SK-N-SH treated with all-trans-retinoic acid at 6 μM for 48 hours (cell line): Measurements from ENCODE around the gene CORO1C.

ENCODE experiments used
- ATAC-seq: fragments of 200-7000 bp; cut with Tn5 transposase; 3 replicates; pipeline ENCODE4 v1.9.1; 2020; ENCODE audit warnings: mild to moderate bottlenecking, moderate library complexity
- ARNTL ChIP-seq: fragments of 450-650 bp; formaldehyde crosslinking; IDR thresholded peaks from 2 replicates; pipeline ENCODE4 v1.5.0; 2020; ENCODE audit warnings: low read depth, mild to moderate bottlenecking, moderate library complexity, borderline replicate concordance
- BACH2 ChIP-seq: fragments of 250-450 bp; sonication (Bioruptor Pico); IDR thresholded peaks from 2 replicates; pipeline ENCODE4 v1.9.0; 2021; ENCODE audit warnings: mild to moderate bottlenecking, borderline replicate concordance
- CSDC2 ChIP-seq: fragments of 250-450 bp; sonication (Bioruptor Pico); IDR thresholded peaks from 2 replicates; pipeline ENCODE4 v1.5.0; 2020; ENCODE audit warnings: mild to moderate bottlenecking, moderate library complexity
- GLIS3 ChIP-seq: fragments of 250-450 bp; sonication (Bioruptor Pico); IDR thresholded peaks from 2 replicates; pipeline ENCODE4 v1.5.0; 2020; ENCODE audit warnings: mild to moderate bottlenecking, moderate library complexity
- ISL1 ChIP-seq: fragments of 250-450 bp; sonication (Bioruptor Pico); IDR thresholded peaks from 2 replicates; pipeline ENCODE4 v2.1.2; 2022; ENCODE audit warnings: mild to moderate bottlenecking, moderate library complexity
- OSR1 ChIP-seq: fragments of 250-450 bp; sonication (Bioruptor Pico); IDR thresholded peaks from 2 replicates; pipeline ENCODE4 v1.8.0; 2022; ENCODE audit warnings: moderate library complexity, mild to moderate bottlenecking, inconsistent platforms
- PPARA ChIP-seq: fragments of 250-450 bp; sonication (Bioruptor Pico); IDR thresholded peaks from 2 replicates; pipeline ENCODE4 v1.5.0; 2020; ENCODE audit warnings: mild to moderate bottlenecking, borderline replicate concordance
- RARB ChIP-seq: fragments of 250-450 bp; sonication (Bioruptor Pico); IDR thresholded peaks from 2 replicates; pipeline ENCODE4 v1.8.0; 2021; ENCODE audit warnings: mild to moderate bottlenecking, moderate library complexity
- SNAI2 ChIP-seq: fragments of 250-450 bp; sonication (Bioruptor Pico); IDR thresholded peaks from 2 replicates; pipeline ENCODE4 v1.5.0; 2020; ENCODE audit warnings: mild to moderate bottlenecking, moderate library complexity
- TCF4 ChIP-seq: fragments of 250-450 bp; sonication (Bioruptor Pico); IDR thresholded peaks from 2 replicates; pipeline ENCODE4 v1.8.0; 2021; ENCODE audit warnings: mild to moderate bottlenecking, moderate library complexity, borderline replicate concordance
- TOX ChIP-seq: fragments of 250-450 bp; sonication (Bioruptor Pico); IDR thresholded peaks from 2 replicates; pipeline ENCODE4 v1.8.0; 2021; ENCODE audit warnings: mild to moderate bottlenecking, moderate library complexity, borderline replicate concordance
- ZC3H10 ChIP-seq: fragments of 250-450 bp; sonication (Bioruptor Pico); IDR thresholded peaks from 2 replicates; pipeline ENCODE4 v1.5.1; 2021; ENCODE audit warnings: mild to moderate bottlenecking, moderate library complexity
- ZFP3 ChIP-seq: fragments of 250-450 bp; sonication (Bioruptor Pico); IDR thresholded peaks from 2 replicates; pipeline ENCODE4 v1.5.0; 2020; ENCODE audit warnings: mild to moderate bottlenecking, moderate library complexity
- ZFP30 ChIP-seq: fragments of 450-650 bp; formaldehyde crosslinking; IDR thresholded peaks from 2 replicates; pipeline ENCODE4 v1.5.0; 2022; ENCODE audit warnings: mild to moderate bottlenecking, moderate library complexity
- ZNF565 ChIP-seq: fragments of 450-650 bp; formaldehyde crosslinking; conservative IDR thresholded peaks from 2 replicates; pipeline ENCODE4 v1.5.0; 2020; ENCODE audit warnings: low read depth, mild to moderate bottlenecking, moderate library complexity
- ZNF70 ChIP-seq: fragments of 450-650 bp; formaldehyde crosslinking; IDR thresholded peaks from 2 replicates; pipeline ENCODE4 v1.5.0; 2020; ENCODE audit warnings: mild to moderate bottlenecking, moderate library complexity
- ZNF8 ChIP-seq: fragments of 450-650 bp; formaldehyde crosslinking; IDR thresholded peaks from 2 replicates; pipeline ENCODE4 v1.5.0; 2020; ENCODE audit warnings: mild to moderate bottlenecking, moderate library complexity
- TF ChIP-seq, protein P1 (sequence below): fragments of 250-450 bp; sonication (Bioruptor Pico); IDR thresholded peaks from 2 replicates; pipeline ENCODE4 v1.5.0; 2020; ENCODE audit warnings: mild to moderate bottlenecking, moderate library complexity
- TF ChIP-seq, protein P2 (sequence below): fragments of 250-450 bp; sonication (Bioruptor Pico); IDR thresholded peaks from 2 replicates; pipeline ENCODE4 v1.8.0; 2021; ENCODE audit warnings: low read depth, mild to moderate bottlenecking, moderate library complexity, borderline replicate concordance
- TF ChIP-seq, protein P3 (sequence below): fragments of 250-450 bp; sonication (Bioruptor Pico); IDR thresholded peaks from 2 replicates; pipeline ENCODE4 v1.5.1; 2021; ENCODE audit warnings: mild to moderate bottlenecking, moderate library complexity
- TF ChIP-seq, protein P4 (sequence below): fragments of 250-450 bp; sonication (Bioruptor Pico); IDR thresholded peaks from 2 replicates; pipeline ENCODE4 v1.8.0; 2020; ENCODE audit warnings: mild to moderate bottlenecking, moderate library complexity, borderline replicate concordance

CORO1C gene

DNA sequence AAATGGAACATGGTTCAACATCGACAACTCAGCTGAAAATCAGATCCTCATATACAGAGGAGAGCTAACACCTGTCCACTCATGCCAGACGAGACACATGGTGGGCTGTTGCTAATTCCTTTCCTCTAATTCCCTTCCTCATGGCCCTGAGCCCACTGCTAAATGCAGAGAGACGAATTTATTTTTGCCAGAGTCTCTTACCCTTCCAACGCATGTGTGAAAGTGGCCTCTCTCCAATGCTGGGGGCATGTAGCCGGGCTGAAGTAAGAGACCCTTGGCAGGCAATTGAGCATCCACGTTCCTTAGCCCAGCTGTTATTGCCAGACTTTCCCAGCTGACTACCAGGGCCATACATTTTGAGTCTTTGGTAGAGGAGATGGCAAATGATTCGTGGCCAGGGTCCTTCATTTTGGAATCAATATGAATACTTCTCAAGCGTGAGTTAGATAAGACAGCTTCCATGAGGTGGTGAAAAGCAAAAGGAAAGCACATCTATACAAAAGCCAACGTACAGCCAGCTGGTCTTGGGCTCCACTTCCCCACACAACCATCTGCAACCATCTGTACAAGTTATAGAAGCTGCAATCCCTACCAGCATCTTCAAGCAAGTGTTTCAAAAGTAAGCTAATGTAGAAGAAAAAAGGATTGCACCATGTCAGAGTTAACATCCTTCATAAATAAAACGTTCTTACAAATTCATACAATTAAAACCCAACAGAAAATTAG, 28.6 kb downstream of the CORO1C start:
- peak; percentile 9; the same call in 2 of the 3 replicates for ATAC-seq
- no peak for TF ChIP-seq ZNF565
- no peak for TF ChIP-seq ZNF70 (CRISPR knock-in tag)
- no peak for TF ChIP-seq ARNTL (CRISPR knock-in tag)
- TF ChIP-seq CSDC2 (CRISPR knock-in tag): no peak
- TF ChIP-seq, protein P1, sequence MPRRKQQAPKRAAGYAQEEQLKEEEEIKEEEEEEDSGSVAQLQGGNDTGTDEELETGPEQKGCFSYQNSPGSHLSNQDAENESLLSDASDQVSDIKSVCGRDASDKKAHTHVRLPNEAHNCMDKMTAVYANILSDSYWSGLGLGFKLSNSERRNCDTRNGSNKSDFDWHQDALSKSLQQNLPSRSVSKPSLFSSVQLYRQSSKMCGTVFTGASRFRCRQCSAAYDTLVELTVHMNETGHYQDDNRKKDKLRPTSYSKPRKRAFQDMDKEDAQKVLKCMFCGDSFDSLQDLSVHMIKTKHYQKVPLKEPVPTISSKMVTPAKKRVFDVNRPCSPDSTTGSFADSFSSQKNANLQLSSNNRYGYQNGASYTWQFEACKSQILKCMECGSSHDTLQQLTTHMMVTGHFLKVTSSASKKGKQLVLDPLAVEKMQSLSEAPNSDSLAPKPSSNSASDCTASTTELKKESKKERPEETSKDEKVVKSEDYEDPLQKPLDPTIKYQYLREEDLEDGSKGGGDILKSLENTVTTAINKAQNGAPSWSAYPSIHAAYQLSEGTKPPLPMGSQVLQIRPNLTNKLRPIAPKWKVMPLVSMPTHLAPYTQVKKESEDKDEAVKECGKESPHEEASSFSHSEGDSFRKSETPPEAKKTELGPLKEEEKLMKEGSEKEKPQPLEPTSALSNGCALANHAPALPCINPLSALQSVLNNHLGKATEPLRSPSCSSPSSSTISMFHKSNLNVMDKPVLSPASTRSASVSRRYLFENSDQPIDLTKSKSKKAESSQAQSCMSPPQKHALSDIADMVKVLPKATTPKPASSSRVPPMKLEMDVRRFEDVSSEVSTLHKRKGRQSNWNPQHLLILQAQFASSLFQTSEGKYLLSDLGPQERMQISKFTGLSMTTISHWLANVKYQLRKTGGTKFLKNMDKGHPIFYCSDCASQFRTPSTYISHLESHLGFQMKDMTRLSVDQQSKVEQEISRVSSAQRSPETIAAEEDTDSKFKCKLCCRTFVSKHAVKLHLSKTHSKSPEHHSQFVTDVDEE (CRISPR knock-in tag): no peak
- TF ChIP-seq ZFP3 (CRISPR knock-in tag): no peak
- TF ChIP-seq BACH2: no peak
- TF ChIP-seq ISL1: no peak
- no peak for TF ChIP-seq OSR1

DNA sequence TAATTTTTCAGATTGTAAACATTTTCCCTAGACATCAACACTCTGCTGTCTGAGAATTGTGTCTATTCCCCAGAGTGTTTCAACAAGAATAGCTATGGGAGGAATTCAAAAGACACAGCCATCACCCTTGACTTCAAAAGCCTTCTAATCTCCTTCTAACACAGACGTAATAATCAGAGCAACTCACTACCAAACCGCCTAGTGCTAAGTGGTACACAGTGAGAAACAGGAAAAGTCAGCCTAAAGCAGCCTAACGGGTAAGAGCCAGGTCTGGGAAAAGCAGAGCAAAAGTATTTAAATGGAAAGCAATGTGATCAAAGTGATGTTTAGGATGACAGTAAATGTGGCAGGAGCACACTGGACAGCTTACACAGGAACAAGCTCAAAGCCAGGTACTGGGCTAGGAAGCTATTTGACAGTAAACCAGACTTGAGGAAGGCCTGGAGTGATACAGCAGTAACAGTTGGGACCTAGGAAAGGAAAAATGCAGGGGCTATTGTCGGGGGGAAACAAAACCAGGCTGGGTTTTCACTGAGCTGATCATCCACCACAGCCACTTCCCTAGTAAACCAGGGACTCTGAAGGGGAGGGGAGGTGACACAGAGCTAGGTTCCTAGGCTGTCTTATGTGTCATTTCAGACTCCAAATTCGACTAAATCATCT, 29.4 kb downstream of the CORO1C start:
- peak; percentile 52 for ATAC-seq
- TF ChIP-seq, protein P2, sequence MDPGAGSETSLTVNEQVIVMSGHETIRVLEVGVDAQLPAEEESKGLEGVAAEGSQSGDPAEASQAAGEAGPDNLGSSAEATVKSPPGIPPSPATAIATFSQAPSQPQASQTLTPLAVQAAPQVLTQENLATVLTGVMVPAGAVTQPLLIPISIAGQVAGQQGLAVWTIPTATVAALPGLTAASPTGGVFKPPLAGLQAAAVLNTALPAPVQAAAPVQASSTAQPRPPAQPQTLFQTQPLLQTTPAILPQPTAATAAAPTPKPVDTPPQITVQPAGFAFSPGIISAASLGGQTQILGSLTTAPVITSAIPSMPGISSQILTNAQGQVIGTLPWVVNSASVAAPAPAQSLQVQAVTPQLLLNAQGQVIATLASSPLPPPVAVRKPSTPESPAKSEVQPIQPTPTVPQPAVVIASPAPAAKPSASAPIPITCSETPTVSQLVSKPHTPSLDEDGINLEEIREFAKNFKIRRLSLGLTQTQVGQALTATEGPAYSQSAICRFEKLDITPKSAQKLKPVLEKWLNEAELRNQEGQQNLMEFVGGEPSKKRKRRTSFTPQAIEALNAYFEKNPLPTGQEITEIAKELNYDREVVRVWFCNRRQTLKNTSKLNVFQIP (CRISPR knock-in tag): no peak
- TF ChIP-seq, protein P3, sequence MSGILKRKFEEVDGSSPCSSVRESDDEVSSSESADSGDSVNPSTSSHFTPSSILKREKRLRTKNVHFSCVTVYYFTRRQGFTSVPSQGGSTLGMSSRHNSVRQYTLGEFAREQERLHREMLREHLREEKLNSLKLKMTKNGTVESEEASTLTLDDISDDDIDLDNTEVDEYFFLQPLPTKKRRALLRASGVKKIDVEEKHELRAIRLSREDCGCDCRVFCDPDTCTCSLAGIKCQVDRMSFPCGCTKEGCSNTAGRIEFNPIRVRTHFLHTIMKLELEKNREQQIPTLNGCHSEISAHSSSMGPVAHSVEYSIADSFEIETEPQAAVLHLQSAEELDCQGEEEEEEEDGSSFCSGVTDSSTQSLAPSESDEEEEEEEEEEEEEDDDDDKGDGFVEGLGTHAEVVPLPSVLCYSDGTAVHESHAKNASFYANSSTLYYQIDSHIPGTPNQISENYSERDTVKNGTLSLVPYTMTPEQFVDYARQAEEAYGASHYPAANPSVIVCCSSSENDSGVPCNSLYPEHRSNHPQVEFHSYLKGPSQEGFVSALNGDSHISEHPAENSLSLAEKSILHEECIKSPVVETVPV (CRISPR knock-in tag): no peak
- no peak for TF ChIP-seq ZNF8 (CRISPR knock-in tag)
- TF ChIP-seq ARNTL (CRISPR knock-in tag): no peak
- TF ChIP-seq CSDC2 (CRISPR knock-in tag): no peak
- no peak for TF ChIP-seq PPARA (CRISPR knock-in tag)
- no peak for TF ChIP-seq ZNF565
- no peak for TF ChIP-seq ZFP3 (CRISPR knock-in tag)
- TF ChIP-seq OSR1: no peak
- TF ChIP-seq TOX: no peak
- no peak for TF ChIP-seq SNAI2 (CRISPR knock-in tag)
- TF ChIP-seq ISL1: no peak
- no peak for TF ChIP-seq ZFP30
- no peak for TF ChIP-seq ZC3H10 (CRISPR knock-in tag)
- no peak for TF ChIP-seq BACH2
- no peak for TF ChIP-seq RARB (CRISPR knock-in tag)

DNA sequence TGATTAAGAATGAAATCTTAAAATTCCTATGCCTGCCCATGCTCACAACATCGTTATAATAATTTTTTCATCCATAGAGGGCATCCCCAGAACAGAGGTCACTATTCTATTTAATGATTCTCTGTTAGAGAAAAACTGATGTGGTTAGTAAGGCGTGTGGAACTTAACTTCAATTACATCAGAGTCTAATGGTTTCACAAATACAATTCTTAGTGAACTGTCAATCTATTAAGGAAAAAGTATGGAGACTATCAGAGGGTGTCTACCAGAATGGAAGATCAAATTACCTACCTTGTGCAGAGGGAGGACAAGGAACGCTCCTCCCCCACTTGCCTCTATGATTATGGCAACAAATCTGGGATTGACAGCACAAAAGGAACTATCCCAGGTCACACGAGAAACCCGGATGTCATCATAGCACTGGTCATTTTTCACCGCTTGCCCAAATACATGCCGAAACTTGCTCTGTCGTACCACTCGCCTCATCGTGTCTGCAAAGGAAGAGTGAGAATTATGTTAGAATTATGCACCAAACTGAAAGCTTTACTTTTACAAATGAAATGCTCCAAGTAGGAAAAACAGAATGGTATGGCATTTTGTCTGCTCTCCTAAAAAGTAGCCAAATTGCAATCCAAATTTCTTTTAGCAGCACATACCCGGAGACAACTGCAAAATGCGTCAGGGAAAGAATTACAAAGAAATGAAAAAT, 30.3 kb downstream of the CORO1C start:
- ATAC-seq: no peak
- TF ChIP-seq OSR1: no peak
- no peak for TF ChIP-seq GLIS3
- no peak for TF ChIP-seq RARB (CRISPR knock-in tag)
- TF ChIP-seq CSDC2 (CRISPR knock-in tag): no peak
- TF ChIP-seq SNAI2 (CRISPR knock-in tag): no peak
- TF ChIP-seq PPARA (CRISPR knock-in tag): no peak
- TF ChIP-seq, protein P4, sequence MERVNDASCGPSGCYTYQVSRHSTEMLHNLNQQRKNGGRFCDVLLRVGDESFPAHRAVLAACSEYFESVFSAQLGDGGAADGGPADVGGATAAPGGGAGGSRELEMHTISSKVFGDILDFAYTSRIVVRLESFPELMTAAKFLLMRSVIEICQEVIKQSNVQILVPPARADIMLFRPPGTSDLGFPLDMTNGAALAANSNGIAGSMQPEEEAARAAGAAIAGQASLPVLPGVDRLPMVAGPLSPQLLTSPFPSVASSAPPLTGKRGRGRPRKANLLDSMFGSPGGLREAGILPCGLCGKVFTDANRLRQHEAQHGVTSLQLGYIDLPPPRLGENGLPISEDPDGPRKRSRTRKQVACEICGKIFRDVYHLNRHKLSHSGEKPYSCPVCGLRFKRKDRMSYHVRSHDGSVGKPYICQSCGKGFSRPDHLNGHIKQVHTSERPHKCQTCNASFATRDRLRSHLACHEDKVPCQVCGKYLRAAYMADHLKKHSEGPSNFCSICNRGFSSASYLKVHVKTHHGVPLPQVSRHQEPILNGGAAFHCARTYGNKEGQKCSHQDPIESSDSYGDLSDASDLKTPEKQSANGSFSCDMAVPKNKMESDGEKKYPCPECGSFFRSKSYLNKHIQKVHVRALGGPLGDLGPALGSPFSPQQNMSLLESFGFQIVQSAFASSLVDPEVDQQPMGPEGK: no peak
- TF ChIP-seq ZFP3 (CRISPR knock-in tag): no peak
- TF ChIP-seq ZNF8 (CRISPR knock-in tag): no peak
- no peak for TF ChIP-seq ZNF70 (CRISPR knock-in tag)
- no peak for TF ChIP-seq BACH2
- no peak for TF ChIP-seq ZFP30
- TF ChIP-seq TCF4 (CRISPR knock-in tag): no peak
- TF ChIP-seq, all 23 proteins: peak for 0
